CD4-positive, CD25-positive, alpha-beta regulatory T cell (primary cell): ENCODE results near the gene NCKAP5. TPM values are rescaled to one million over a fixed set of nuclear protein-coding genes. Genes with fewer than 3 reads are reported as not detected.

ENCODE experiments used
- ATAC-seq, 2 donors: fragments of 150-1000 bp; cut with Tn5 transposase; one replicate each; pipeline ENCODE4 v1.10.0; 2021; ENCODE audit warnings: low read depth in 2 of 2, moderate number of reproducible peaks in 2 of 2, moderate library complexity in 1 of 2
- DNase-seq, 3 donors: peaks; one replicate each; pipeline versions ENCODE4 v3.0.0 to v3.0.0-alpha.2; 2012 to 2022; ENCODE audit warnings: mixed read lengths in 1 of 3
- H3K27ac ChIP-seq: one replicate; pipeline ENCODE4 v1.7.0; 2013; ENCODE audit warnings: mild to moderate bottlenecking, low read length; ENCODE audit not compliant: insufficient read depth, poor library complexity, severe bottlenecking
- H3K27me3 ChIP-seq: one replicate; pipeline ENCODE4 v1.7.0; 2013; ENCODE audit warnings: low read length; ENCODE audit not compliant: control insufficient read depth, insufficient read depth
- H3K36me3 ChIP-seq: one replicate; pipeline ENCODE4 v1.7.0; 2013; ENCODE audit warnings: mild to moderate bottlenecking, low read length, moderate library complexity; ENCODE audit not compliant: control insufficient read depth, insufficient read depth
- H3K4me1 ChIP-seq: 2 replicates; pipeline ENCODE4 v1.7.0; 2013; ENCODE audit warnings: mild to moderate bottlenecking, low read length; ENCODE audit not compliant: insufficient read depth, control insufficient read depth, poor library complexity, severe bottlenecking
- H3K4me3 ChIP-seq: one replicate; pipeline ENCODE4 v1.7.0; 2013; ENCODE audit warnings: low read depth, mild to moderate bottlenecking, low read length, moderate library complexity
- H3K9me3 ChIP-seq, 2 experiments: 1 replicate in 1 of 2; 2 replicates in 1 of 2; pipeline ENCODE4 v1.7.0; 2013; ENCODE audit warnings: low read length in 2 of 2, mild to moderate bottlenecking in 1 of 2, moderate library complexity in 1 of 2; ENCODE audit not compliant: control insufficient read depth in 2 of 2
- H3K27ac Mint-ChIP-seq, 3 donors: one replicate each; pipeline ENCODE4 v1.8.0; 2020 to 2022; ENCODE audit warnings: mild to moderate bottlenecking in 3 of 3, mixed read lengths in 3 of 3, moderate library complexity in 2 of 3
- H3K27me3 Mint-ChIP-seq: one replicate; pipeline ENCODE4 v1.8.0; 2022; ENCODE audit warnings: mild to moderate bottlenecking, mixed read lengths
- H3K36me3 Mint-ChIP-seq: one replicate; pipeline ENCODE4 v1.8.0; 2020; ENCODE audit warnings: mixed read lengths
- H3K4me1 Mint-ChIP-seq, 4 donors: one replicate each; pipeline ENCODE4 v1.8.0; 2020 to 2022; ENCODE audit warnings: mixed read lengths in 4 of 4, mild to moderate bottlenecking in 1 of 4
- H3K4me3 Mint-ChIP-seq, 4 donors: one replicate each; pipeline ENCODE4 v1.8.0; 2020 to 2022; ENCODE audit warnings: mild to moderate bottlenecking in 4 of 4, mixed read lengths in 4 of 4, moderate library complexity in 3 of 4
- H3K9me3 Mint-ChIP-seq, 7 donors: one replicate each; pipeline ENCODE4 v1.8.0; 2020 to 2022; ENCODE audit warnings: mixed read lengths in 7 of 7, mild to moderate bottlenecking in 3 of 7, moderate library complexity in 2 of 7
- polyA plus RNA-seq, 4 donors: library from polyadenylated mRNA; unstranded; fragments of 300-500 nt; fragmentation: Illumina TruSeq; gene quantifications; one replicate each; pipeline ENCODE4 v1.2.3, GENCODE V29; 2021
- total RNA-seq: library from RNA; stranded (reverse); gene quantifications from one replicate; pipeline ENCODE4 v1.2.3, GENCODE V29; 2022

The NCKAP5 gene
- total and polyA plus RNA-seq, 5 donors from 2014 or later = not detected

DNA sequence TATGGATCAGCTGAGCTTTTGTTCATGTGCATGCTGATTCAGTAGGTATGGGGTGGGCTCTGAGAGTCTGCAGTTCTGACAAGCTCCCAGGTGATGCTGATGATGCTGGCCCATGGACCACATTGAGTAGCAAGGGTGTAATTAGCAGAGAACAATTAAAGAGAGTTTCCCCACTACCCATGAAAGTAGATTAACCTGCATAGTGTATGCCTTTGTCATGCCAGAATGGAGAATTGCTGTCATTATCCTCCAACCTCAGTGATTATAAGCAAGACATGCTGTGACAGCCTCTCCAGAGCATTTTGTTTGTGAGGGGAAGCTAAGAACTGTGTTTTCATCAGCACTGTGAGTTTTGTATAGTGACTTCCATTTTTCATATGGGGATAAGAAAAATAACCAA lies 838.7 kb downstream of the NCKAP5 start:
- no peak overlapping the region for H3K4me3 Mint-ChIP-seq
- H3K9me3 Mint-ChIP-seq = peaks cover 0 to 11% (median 3%) of the 10 kb centered on the region in 7 donors
- ATAC-seq (no peak), DNase-seq (no peak)
- Histone ChIP-seq H3K4me3 (no peak overlapping the region), H3K27me3 (no peaks in the 10 kb centered on the region), H3K9me3 (peaks cover 0 to 1% of the 10 kb centered on the region in 2 experiments), H3K36me3 (no peaks in the 10 kb centered on the region), H3K4me1 (no peaks in the 10 kb centered on the region), H3K27ac (no peak overlapping the region)
- no peaks in the 10 kb centered on the region for H3K36me3 Mint-ChIP-seq
- no peaks in the 10 kb centered on the region for H3K27me3 Mint-ChIP-seq
- H3K4me1 Mint-ChIP-seq = no peaks in the 10 kb centered on the region
- no peak overlapping the region for H3K27ac Mint-ChIP-seq

DNA sequence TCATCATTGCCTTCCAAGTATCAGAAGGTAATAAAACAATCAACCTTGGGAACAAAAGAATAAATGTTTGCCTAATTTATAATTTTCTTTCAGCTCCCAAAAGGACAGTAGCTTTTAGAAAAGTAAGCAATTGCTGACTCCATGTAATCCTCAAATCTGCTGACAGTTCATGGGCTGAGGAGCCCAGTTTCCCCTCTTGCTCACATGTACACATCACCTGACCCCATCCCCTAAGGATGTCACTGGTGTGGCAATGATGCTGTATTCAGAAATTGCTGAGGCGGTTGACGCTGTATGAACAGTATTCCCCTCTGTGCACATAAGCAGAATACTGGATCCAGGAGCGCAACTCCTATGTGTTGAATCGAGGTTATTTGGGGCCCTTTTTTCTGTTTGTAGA lies 842.1 kb downstream of the NCKAP5 start:
- Histone ChIP-seq H3K4me3 (no peak overlapping the region), H3K27me3 (no peaks in the 10 kb centered on the region), H3K36me3 (no peaks in the 10 kb centered on the region), H3K27ac (no peak overlapping the region), H3K9me3 (peaks cover 0 to 1% of the 10 kb centered on the region in 2 experiments), H3K4me1 (no peaks in the 10 kb centered on the region)
- Mint-ChIP-seq H3K27me3 (no peaks in the 10 kb centered on the region), H3K27ac (no peak overlapping the region), H3K36me3 (no peaks in the 10 kb centered on the region), H3K4me1 (no peaks in the 10 kb centered on the region), H3K9me3 (peaks cover 0 to 8% (median 2%) of the 10 kb centered on the region in 7 donors), H3K4me3 (no peak overlapping the region)
- ATAC-seq (no peak), DNase-seq (no peak)

GRCh38 chr2:132725748-132726147 lies 842.5 kb downstream of the NCKAP5 start:
- H3K36me3 ChIP-seq = no peaks in the 10 kb centered on the region
- H3K27ac Mint-ChIP-seq = no peak overlapping the region
- no peak for DNase-seq

DNA sequence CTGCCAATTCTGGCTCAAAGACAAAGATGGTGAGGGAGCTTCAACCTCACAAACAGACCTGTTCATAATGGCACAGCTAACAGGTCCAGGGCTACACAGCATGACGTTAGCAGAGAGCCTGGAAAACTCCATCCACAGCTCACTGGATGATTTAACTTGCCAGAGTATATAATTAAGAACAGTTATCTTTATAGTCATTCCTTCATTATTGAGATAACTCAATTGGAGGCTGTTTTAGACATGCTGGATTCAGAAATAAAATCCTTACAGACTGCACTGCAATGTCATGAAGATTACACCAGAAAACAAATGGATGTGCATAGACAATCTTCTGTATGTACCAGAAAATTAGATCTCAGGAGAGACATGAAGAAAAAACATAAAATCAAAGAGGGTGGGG lies 843.1 kb downstream of the NCKAP5 start:
- Histone ChIP-seq H3K4me1 (no peaks in the 10 kb centered on the region), H3K9me3 (peaks cover 0 to 1% of the 10 kb centered on the region in 2 experiments), H3K36me3 (no peaks in the 10 kb centered on the region), H3K4me3 (no peak overlapping the region), H3K27me3 (no peaks in the 10 kb centered on the region), H3K27ac (no peak overlapping the region)
- DNase-seq = no peak
- no peak for ATAC-seq
- Mint-ChIP-seq H3K27me3 (no peaks in the 10 kb centered on the region), H3K9me3 (peaks cover 0 to 8% (median 0%) of the 10 kb centered on the region in 7 donors), H3K4me3 (no peak overlapping the region), H3K4me1 (no peaks in the 10 kb centered on the region), H3K27ac (no peak overlapping the region), H3K36me3 (no peaks in the 10 kb centered on the region)

More at GRCh38 chr2:132725748-132726147, 842.5 kb downstream of the NCKAP5 start:
- Histone ChIP-seq H3K4me3 (no peak overlapping the region), H3K27ac (no peak overlapping the region), H3K4me1 (no peaks in the 10 kb centered on the region), H3K27me3 (no peaks in the 10 kb centered on the region), H3K9me3 (peaks cover 0 to 1% of the 10 kb centered on the region in 2 experiments)
- Mint-ChIP-seq H3K36me3 (no peaks in the 10 kb centered on the region), H3K27me3 (no peaks in the 10 kb centered on the region), H3K9me3 (peaks cover 0 to 8% (median 2%) of the 10 kb centered on the region in 7 donors), H3K4me3 (no peak overlapping the region), H3K4me1 (no peaks in the 10 kb centered on the region)
- no peak for ATAC-seq

DNA sequence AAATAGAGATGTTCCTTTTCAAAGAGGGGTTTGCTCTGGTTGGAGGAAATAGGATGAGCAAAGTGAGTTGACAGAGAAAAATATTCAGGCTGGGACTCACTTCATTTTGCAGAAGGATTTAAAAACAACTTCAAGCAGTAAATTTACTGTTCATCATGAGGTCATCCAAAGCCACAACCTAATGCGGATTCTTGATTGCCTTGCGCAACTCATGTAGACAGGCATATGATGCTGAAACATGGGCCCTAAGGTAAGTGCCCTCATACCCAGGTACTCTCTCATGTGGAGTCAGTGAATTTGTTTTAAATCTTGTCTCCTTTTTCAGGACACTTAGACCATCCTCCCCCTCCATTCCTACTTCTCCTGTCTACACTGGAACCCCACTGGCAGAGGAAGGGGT lies 846.3 kb downstream of the NCKAP5 start:
- no peaks in the 10 kb centered on the region for H3K9me3 ChIP-seq
- ATAC-seq = no peak
- Mint-ChIP-seq H3K4me3 (no peak overlapping the region), H3K9me3 (peaks cover 0 to 7% (median 2%) of the 10 kb centered on the region in 7 donors), H3K4me1 (no peaks in the 10 kb centered on the region), H3K27ac (no peak overlapping the region), H3K27me3 (no peaks in the 10 kb centered on the region), H3K36me3 (no peaks in the 10 kb centered on the region)
- no peaks in the 10 kb centered on the region for H3K4me1 ChIP-seq
- no peak overlapping the region for H3K27ac ChIP-seq
- H3K36me3 ChIP-seq = no peaks in the 10 kb centered on the region
- no peak for DNase-seq
- no peak overlapping the region for H3K4me3 ChIP-seq
- H3K27me3 ChIP-seq = no peaks in the 10 kb centered on the region

- Mint-ChIP-seq H3K27ac (no peak overlapping the region), H3K4me3 (no peak overlapping the region), H3K9me3 (peaks cover 0 to 7% (median 2%) of the 10 kb centered on the region in 7 donors), H3K27me3 (no peaks in the 10 kb centered on the region), H3K36me3 (no peaks in the 10 kb centered on the region), H3K4me1 (no peaks in the 10 kb centered on the region)
- H3K27ac ChIP-seq = no peak overlapping the region
- no peaks in the 10 kb centered on the region for H3K9me3 ChIP-seq
- ATAC-seq (no peak), DNase-seq (no peak)
- no peak overlapping the region for H3K4me3 ChIP-seq
- no peaks in the 10 kb centered on the region for H3K36me3 ChIP-seq
- H3K4me1 ChIP-seq = no peaks in the 10 kb centered on the region
- H3K27me3 ChIP-seq = no peaks in the 10 kb centered on the region
These were observed 847.9 kb downstream of the NCKAP5 start for GRCh38 chr2:132720393-132720792.

- H3K9me3 Mint-ChIP-seq = peaks cover 0 to 7% (median 2%) of the 10 kb centered on the region in 7 donors
- no peak overlapping the region for H3K27ac ChIP-seq
- H3K4me3 Mint-ChIP-seq = no peak overlapping the region
- no peaks in the 10 kb centered on the region for H3K4me1 ChIP-seq
- H3K9me3 ChIP-seq = no peaks in the 10 kb centered on the region
- no peaks in the 10 kb centered on the region for H3K4me1 Mint-ChIP-seq
- H3K27ac Mint-ChIP-seq = no peak overlapping the region
- ATAC-seq (no peak), DNase-seq (no peak)
- no peaks in the 10 kb centered on the region for H3K27me3 Mint-ChIP-seq
- no peaks in the 10 kb centered on the region for H3K36me3 Mint-ChIP-seq
- H3K4me3 ChIP-seq = no peak overlapping the region
- H3K36me3 ChIP-seq = no peaks in the 10 kb centered on the region
- H3K27me3 ChIP-seq = no peaks in the 10 kb centered on the region
These were observed 848.8 kb downstream of the NCKAP5 start for GRCh38 chr2:132719480-132719879.

DNA sequence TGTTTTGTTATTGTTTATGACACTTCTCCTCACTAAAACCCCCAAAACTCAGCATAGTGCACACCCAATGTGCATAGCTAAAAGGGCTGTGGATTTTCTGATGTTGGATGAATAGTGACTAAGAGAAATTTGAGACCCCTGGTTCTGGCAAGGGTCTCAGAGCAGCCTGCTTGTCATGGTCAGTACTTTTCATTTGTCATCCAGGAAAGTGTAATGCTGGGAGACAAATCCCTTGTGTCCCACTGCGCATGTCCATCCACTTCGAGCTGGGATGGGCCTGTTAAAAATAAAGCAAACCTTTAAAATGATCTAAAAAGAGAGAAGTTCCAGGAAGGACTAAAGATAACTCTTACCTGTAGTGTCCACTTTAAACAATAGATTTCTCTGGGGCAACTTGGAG lies 851.3 kb downstream of the NCKAP5 start:
- Mint-ChIP-seq H3K27me3 (no peaks in the 10 kb centered on the region), H3K9me3 (peaks cover 0 to 6% (median 3%) of the 10 kb centered on the region in 7 donors), H3K36me3 (no peaks in the 10 kb centered on the region), H3K4me1 (no peaks in the 10 kb centered on the region), H3K4me3 (no peak overlapping the region), H3K27ac (no peak overlapping the region)
- H3K4me1 ChIP-seq = no peaks in the 10 kb centered on the region
- H3K9me3 ChIP-seq = no peaks in the 10 kb centered on the region
- no peaks in the 10 kb centered on the region for H3K27me3 ChIP-seq
- DNase-seq (no peak), ATAC-seq (no peak)
- no peak overlapping the region for H3K4me3 ChIP-seq
- no peak overlapping the region for H3K27ac ChIP-seq
- no peaks in the 10 kb centered on the region for H3K36me3 ChIP-seq
